Measurements from ENCODE around the gene MAPKAPK5. TPM values are rescaled to one million over a fixed set of nuclear protein-coding genes. Genes with fewer than 3 reads are reported as not detected.
A peak's percentile ranks its signal among the peaks of the same experiment; 100 is the strongest.

The MAPKAPK5 gene
- total RNA-seq, 1 experiment from 2014 or later, result 85.7 TPM

- Histone ChIP-seq H3K9me3 (ENCODE audit: control insufficient read depth, low read depth, low read length) (no peaks in the 10 kb centered on the region), H4K5ac (ENCODE audit: insufficient read length, low read depth, low read length) (no peak overlapping the region), H3K23ac (ENCODE audit: insufficient read length, low read depth, low read length) (no peak overlapping the region), H3K79me1 (ENCODE audit: insufficient read depth, low read depth, low read length, poor library complexity, severe bottlenecking) (no peaks in the 10 kb centered on the region), H3K9ac (ENCODE audit: extremely low read depth, insufficient read length, low read length) (no peak overlapping the region), H3K27me3 (ENCODE audit: insufficient read depth, low read length) (no peaks in the 10 kb centered on the region), H3K4me2 (ENCODE audit: insufficient read depth, insufficient read length, low read length) (no peak overlapping the region), H3K4ac (ENCODE audit: low read depth, low read length) (no peak overlapping the region), H2BK20ac (ENCODE audit: low read depth, low read length, poor library complexity, severe bottlenecking) (no peak overlapping the region), H3K27ac (ENCODE audit: insufficient read length, low read depth, low read length) (no peak overlapping the region), H3K14ac (ENCODE audit: insufficient read depth, low read length) (no peak overlapping the region), H2BK15ac (ENCODE audit: low read depth, low read length) (no peak overlapping the region), H3K23me2 (ENCODE audit: insufficient read length, low read depth, low read length, poor library complexity, severe bottlenecking) (no peaks in the 10 kb centered on the region), H4K91ac (ENCODE audit: insufficient read length, low read depth, low read length) (no peak overlapping the region), H4K20me1 (ENCODE audit: control insufficient read depth, insufficient read depth, insufficient read length) (peaks cover 2% of the 10 kb centered on the region), H3K56ac (ENCODE audit: insufficient read length, low read depth, low read length) (no peak overlapping the region), H2AK5ac (ENCODE audit: insufficient read length, low read length) (no peak overlapping the region), H3K79me2 (ENCODE audit: insufficient read depth, low read length) (no peaks in the 10 kb centered on the region), H3K4me1 (ENCODE audit: insufficient read depth, low read length) (no peaks in the 10 kb centered on the region), H3T11ph (ENCODE audit: low read length) (no peak overlapping the region), H2AFZ (ENCODE audit: low read length) (no peak overlapping the region), H3K18ac (ENCODE audit: insufficient read length, low read depth, low read length) (no peak overlapping the region), H2BK12ac (ENCODE audit: insufficient read length, low read depth, low read length) (no peak overlapping the region), H2BK5ac (ENCODE audit: insufficient read length, low read length) (no peak overlapping the region), H2BK120ac (ENCODE audit: low read depth, low read length, poor library complexity, severe bottlenecking) (no peak overlapping the region), H4K8ac (replicated peaks; ENCODE audit: insufficient read length, low read depth, low read length) (no peak overlapping the region)
- peaks cover 18 to 21% (median 19%) of the 10 kb centered on the region in 3 experiments for H3K36me3 Mint-ChIP-seq (ENCODE audit: insufficient read depth in 1 of 3, low read depth in 3 of 3)
- no peak for DNase-seq
- no peak overlapping the region for H3K4me3 Mint-ChIP-seq
- H3K27me3 Mint-ChIP-seq (ENCODE audit: low read depth), result peaks cover 2% of the 10 kb centered on the region; the same call in 1 of the 2 replicates
- H3K9me3 Mint-ChIP-seq, result peaks cover 11 to 22% of the 10 kb centered on the region in 2 experiments
- H3K4me1 Mint-ChIP-seq, result no peaks in the 10 kb centered on the region; a peak in 1 of 4 replicates
- TF ChIP-seq CTCF (conservative IDR thresholded peaks at IDR 0.05), result no peak
- H3K27ac Mint-ChIP-seq, result peak overlapping the region in 1 of 3 experiments; percentile 28; a peak in 2 of 7 replicates
These were observed 62.5 kb downstream of the MAPKAPK5 start for GRCh38 chr12:111904446-111904975.

Data from H9 (cell line).